CD14-positive monocyte (primary cell): ENCODE measurements around the gene NECTIN1. TPM values are rescaled to one million over a fixed set of nuclear protein-coding genes. Genes with fewer than 3 reads are reported as not detected.
A peak's percentile ranks its signal among the peaks of the same experiment; 100 is the strongest.

Source experiments
- DNase-seq, 3 donors: peaks; one replicate each; pipeline ENCODE4 v3.0.0-alpha.2; 2011 to 2022
- H2AFZ ChIP-seq: 2 replicates; pipeline ENCODE4 v1.6.0; 2012; ENCODE audit warnings: mild to moderate bottlenecking, low read depth, low read length, inconsistent platforms; ENCODE audit not compliant: insufficient read depth, poor library complexity, severe bottlenecking
- H3K27ac ChIP-seq, 2 donors: 1 replicate in 1 of 2; 2 replicates in 1 of 2; pipeline ENCODE4 v1.5.1; 2012 to 2013; ENCODE audit warnings: low read length in 2 of 2, control low read depth in 1 of 2, inconsistent platforms in 1 of 2, low read depth in 1 of 2, mild to moderate bottlenecking in 1 of 2
- H3K27me3 ChIP-seq, 2 donors: one replicate each; pipeline versions ENCODE4 v1.6.0 to v1.6.1; 2011 to 2013; ENCODE audit warnings: low read length in 2 of 2; ENCODE audit not compliant: control insufficient read depth in 2 of 2, insufficient read depth in 2 of 2
- H3K36me3 ChIP-seq, 2 donors: replicated peaks in 1 of 2; 1 replicate in 1 of 2; 2 replicates in 1 of 2; pipeline versions ENCODE4 v1.5.1 to v1.6.1; 2012 to 2013; ENCODE audit warnings: low read length in 2 of 2, control low read depth in 1 of 2, inconsistent platforms in 1 of 2, mild to moderate bottlenecking in 1 of 2; ENCODE audit not compliant: insufficient read depth in 2 of 2, control insufficient read depth in 1 of 2
- H3K4me1 ChIP-seq, 2 donors: 1 replicate in 1 of 2; 2 replicates in 1 of 2; pipeline versions ENCODE4 v1.5.1 to v1.6.1; 2012 to 2013; ENCODE audit warnings: low read length in 2 of 2, control low read depth in 1 of 2, inconsistent platforms in 1 of 2, mild to moderate bottlenecking in 1 of 2, moderate library complexity in 1 of 2; ENCODE audit not compliant: insufficient read depth in 2 of 2, control insufficient read depth in 1 of 2
- H3K4me2 ChIP-seq: replicated peaks from 2 replicates; pipeline ENCODE3; 2012; ENCODE audit warnings: low read length, moderate library complexity, mild to moderate bottlenecking; ENCODE audit not compliant: poor library complexity, severe bottlenecking; ENCODE audit errors: extremely low read depth
- H3K4me3 ChIP-seq, 3 experiments: fragments of 200-600 bp in 1 of 3; sonication (generic) in 1 of 3; replicated peaks in 1 of 3; 1 replicate in 2 of 3; 2 replicates in 1 of 3; pipeline ENCODE4 v1.5.1; 2011 to 2013; ENCODE audit warnings: low read length in 3 of 3, mild to moderate bottlenecking in 3 of 3, control low read depth in 2 of 3, low read depth in 2 of 3, inconsistent platforms in 1 of 3, moderate library complexity in 1 of 3
- H3K79me2 ChIP-seq: 2 replicates; pipeline ENCODE4 v1.6.0; 2012; ENCODE audit warnings: mild to moderate bottlenecking, control low read depth, inconsistent platforms, low read length, moderate library complexity; ENCODE audit not compliant: insufficient read depth
- H3K9ac ChIP-seq: 2 replicates; pipeline ENCODE4 v1.6.0; 2017; ENCODE audit warnings: low read length, mild to moderate bottlenecking; ENCODE audit not compliant: insufficient read depth, poor library complexity, severe bottlenecking
- H3K9me3 ChIP-seq, 2 donors: replicated peaks in 1 of 2; 1 replicate in 1 of 2; 2 replicates in 1 of 2; pipeline versions ENCODE4 v1.5.1 to v1.6.1; 2012 to 2013; ENCODE audit warnings: low read length in 2 of 2, control low read depth in 1 of 2; ENCODE audit not compliant: control insufficient read depth in 1 of 2, insufficient read depth in 1 of 2
- H4K20me1 ChIP-seq: 2 replicates; pipeline ENCODE4 v1.6.0; 2012; ENCODE audit warnings: mild to moderate bottlenecking, low read length, control low read depth, moderate library complexity; ENCODE audit not compliant: insufficient read depth
- H3K27ac Mint-ChIP-seq, 7 donors: one replicate each; pipeline ENCODE4 v1.8.0; 2020; ENCODE audit warnings: mild to moderate bottlenecking in 7 of 7, mixed read lengths in 7 of 7, moderate library complexity in 6 of 7, inconsistent platforms in 2 of 7
- H3K27me3 Mint-ChIP-seq, 3 donors: one replicate each; pipeline ENCODE4 v1.8.0; 2021 to 2022; ENCODE audit warnings: low read depth in 3 of 3, mild to moderate bottlenecking in 3 of 3, mixed read lengths in 3 of 3, moderate library complexity in 3 of 3, inconsistent platforms in 1 of 3
- H3K36me3 Mint-ChIP-seq, 2 donors: one replicate each; pipeline ENCODE4 v1.8.0; 2020; ENCODE audit warnings: mixed read lengths in 2 of 2, inconsistent platforms in 1 of 2, mild to moderate bottlenecking in 1 of 2
- H3K4me1 Mint-ChIP-seq: one replicate; pipeline ENCODE4 v1.8.0; 2020; ENCODE audit warnings: mild to moderate bottlenecking, mixed read lengths
- H3K4me3 Mint-ChIP-seq, 2 donors: one replicate each; pipeline ENCODE4 v1.8.0; 2020; ENCODE audit warnings: mild to moderate bottlenecking in 2 of 2, mixed read lengths in 2 of 2, moderate library complexity in 1 of 2
- H3K9me3 Mint-ChIP-seq, 7 donors: one replicate each; pipeline ENCODE4 v1.8.0; 2020 to 2022; ENCODE audit warnings: mixed read lengths in 7 of 7, mild to moderate bottlenecking in 6 of 7, moderate library complexity in 6 of 7, inconsistent platforms in 2 of 7
- WGBS: methylation state at CpG from one replicate; pipeline ENCODE4 v1.1.5; 2013; ENCODE audit warnings: missing lambda C conversion rate; ENCODE audit not compliant: insufficient coverage; 5-methylcytosine and 5-hydroxymethylcytosine counted together
- intact Hi-C, 2 donors: fragments of 100-400 bp; cut with micrococcal nuclease; formaldehyde crosslinking; loops; one replicate each; pipeline versions ENCODE4 v1.15.0 to v1.15.1; 2023
- polyA plus RNA-seq, 3 donors: library from polyadenylated mRNA; depleted of rRNA in 1 of 3; unstranded in 2 of 3; stranded (reverse) in 1 of 3; fragments of 300-500 nt in 2 of 3; fragments of >200 nt in 1 of 3; fragmentation: Illumina TruSeq in 2 of 3; gene quantifications; 1 replicate in 2 of 3; 2 replicates in 1 of 3; pipeline ENCODE4 v1.2.3, GENCODE V29; 2012 to 2021
- TF ChIP-seq, protein P1 (sequence below): fragments of 200-600 bp; IDR thresholded peaks from one replicate; pipeline ENCODE4 v1.8.0; 2022; ENCODE audit warnings: antibody characterized with exemption, mild to moderate bottlenecking

The NECTIN1 gene
- polyA plus RNA-seq, 3 donors = 0.53 to 8.3 (median 0.85) TPM

DNA sequence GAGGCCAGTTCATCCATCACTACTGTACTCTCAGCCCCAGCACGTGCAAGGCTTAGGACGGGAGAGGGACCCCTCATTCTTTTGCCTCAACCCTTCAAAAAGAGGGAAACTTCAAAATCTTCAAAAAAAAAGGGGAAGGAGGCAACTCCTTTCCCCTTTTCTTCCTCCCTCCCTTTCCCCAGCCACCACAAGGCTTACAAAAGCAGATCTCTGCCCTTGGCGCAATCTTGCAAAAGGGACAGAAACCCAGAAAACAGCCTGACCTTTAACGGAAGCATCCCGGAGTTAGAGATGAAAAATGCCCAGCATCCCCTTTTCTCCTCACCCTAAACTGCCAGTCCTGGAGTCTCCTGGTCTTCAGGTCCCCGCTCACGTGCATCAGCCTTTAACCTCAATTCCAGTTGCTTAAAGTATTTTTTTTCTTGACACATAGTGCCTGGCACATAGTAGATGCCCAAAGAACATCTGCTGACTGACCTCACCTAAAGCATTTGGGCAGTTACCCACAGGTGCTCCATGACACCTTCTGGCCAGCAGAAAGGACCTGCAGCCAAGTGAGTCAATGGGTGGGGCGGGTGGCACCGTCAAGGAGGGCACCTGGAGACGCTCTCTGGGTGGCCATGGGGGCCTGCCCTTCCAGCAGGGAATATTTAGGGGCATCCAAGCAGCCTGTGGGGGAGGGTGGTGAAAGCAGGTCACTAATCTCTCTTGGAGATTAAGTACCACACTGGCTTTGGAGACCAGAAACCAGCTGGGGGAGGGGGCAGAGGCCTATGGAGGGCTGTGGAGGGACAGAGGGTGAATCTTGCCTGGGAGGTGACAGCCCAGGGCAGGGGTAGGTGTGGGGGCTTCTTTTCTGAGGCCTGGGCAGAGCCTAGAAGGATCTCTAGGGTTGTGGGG is 16.3 kb downstream of the NECTIN1 start:
- H3K9ac ChIP-seq = no peak overlapping the region
- peak; percentile 50 to 65 (median 62) for DNase-seq
- H3K79me2 ChIP-seq = peaks cover 17% of the 10 kb centered on the region
- intact Hi-C loops = no loop called here
- H3K36me3 Mint-ChIP-seq = peaks cover 4 to 5% of the 10 kb centered on the region in 2 donors
- no peaks in the 10 kb centered on the region for H3K9me3 ChIP-seq
- H3K36me3 ChIP-seq = no peaks in the 10 kb centered on the region
- peak overlapping the region in 1 of 3 experiments; percentile 50 for H3K4me3 ChIP-seq
- H2AFZ ChIP-seq = no peak overlapping the region
- peak overlapping the region; percentile 13 to 79 (median 64) for H3K27ac Mint-ChIP-seq
- peak overlapping the region; percentile 49 for H3K4me2 ChIP-seq
- H3K27me3 ChIP-seq = no peaks in the 10 kb centered on the region
- H3K4me1 ChIP-seq = peaks cover 46 to 56% of the 10 kb centered on the region in 2 donors
- H3K4me3 Mint-ChIP-seq = peak overlapping the region; percentile 6 to 55
- WGBS = 0% methylated on average over 7 of the region's 10 CpGs
- peaks cover 0 to 5% (median 1%) of the 10 kb centered on the region in 3 donors for H3K27me3 Mint-ChIP-seq
- H3K9me3 Mint-ChIP-seq = peaks cover 0 to 4% (median 0%) of the 10 kb centered on the region in 7 donors
- peaks cover 63% of the 10 kb centered on the region for H3K4me1 Mint-ChIP-seq
- TF ChIP-seq, protein P1, sequence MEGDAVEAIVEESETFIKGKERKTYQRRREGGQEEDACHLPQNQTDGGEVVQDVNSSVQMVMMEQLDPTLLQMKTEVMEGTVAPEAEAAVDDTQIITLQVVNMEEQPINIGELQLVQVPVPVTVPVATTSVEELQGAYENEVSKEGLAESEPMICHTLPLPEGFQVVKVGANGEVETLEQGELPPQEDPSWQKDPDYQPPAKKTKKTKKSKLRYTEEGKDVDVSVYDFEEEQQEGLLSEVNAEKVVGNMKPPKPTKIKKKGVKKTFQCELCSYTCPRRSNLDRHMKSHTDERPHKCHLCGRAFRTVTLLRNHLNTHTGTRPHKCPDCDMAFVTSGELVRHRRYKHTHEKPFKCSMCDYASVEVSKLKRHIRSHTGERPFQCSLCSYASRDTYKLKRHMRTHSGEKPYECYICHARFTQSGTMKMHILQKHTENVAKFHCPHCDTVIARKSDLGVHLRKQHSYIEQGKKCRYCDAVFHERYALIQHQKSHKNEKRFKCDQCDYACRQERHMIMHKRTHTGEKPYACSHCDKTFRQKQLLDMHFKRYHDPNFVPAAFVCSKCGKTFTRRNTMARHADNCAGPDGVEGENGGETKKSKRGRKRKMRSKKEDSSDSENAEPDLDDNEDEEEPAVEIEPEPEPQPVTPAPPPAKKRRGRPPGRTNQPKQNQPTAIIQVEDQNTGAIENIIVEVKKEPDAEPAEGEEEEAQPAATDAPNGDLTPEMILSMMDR = no peak
- peaks cover 4% of the 10 kb centered on the region for H4K20me1 ChIP-seq
- peak overlapping the region; percentile 47 to 53 for H3K27ac ChIP-seq

- Histone ChIP-seq H3K9ac (no peak overlapping the region), H3K27ac (peak overlapping the region in 1 of 2 donors; percentile 47), H3K79me2 (peaks cover 13% of the 10 kb centered on the region), H2AFZ (no peak overlapping the region), H3K4me3 (peak overlapping the region in 1 of 3 experiments; percentile 50), H3K4me1 (peaks cover 46 to 56% of the 10 kb centered on the region in 2 donors), H4K20me1 (peaks cover 4% of the 10 kb centered on the region), H3K27me3 (no peaks in the 10 kb centered on the region), H3K9me3 (no peaks in the 10 kb centered on the region), H3K4me2 (peak overlapping the region; percentile 49), H3K36me3 (no peaks in the 10 kb centered on the region)
- DNase-seq = no peak
- intact Hi-C loops = no loop called here
- Mint-ChIP-seq H3K27ac (peak overlapping the region in 2 of 7 donors; percentile 75 to 81), H3K9me3 (peaks cover 0 to 6% (median 0%) of the 10 kb centered on the region in 7 donors), H3K36me3 (peaks cover 4 to 5% of the 10 kb centered on the region in 2 donors), H3K4me3 (peak overlapping the region in 1 of 2 donors; percentile 55), H3K4me1 (peaks cover 63% of the 10 kb centered on the region), H3K27me3 (peaks cover 0 to 6% (median 1%) of the 10 kb centered on the region in 3 donors)
- TF ChIP-seq, protein P1 = no peak
- WGBS = 67% methylated on average over 3 of the region's 9 CpGs
These were observed 17.0 kb downstream of the NECTIN1 start for GRCh38 chr11:119712006-119712405.
